ENCODE results near the gene MYO10.
"Not testable (repeated sequence)": the region's sequence is repeated elsewhere in the genome, so short reads cannot be mapped to it uniquely, and the experiment has no call there.

The MYO10 gene

DNA sequence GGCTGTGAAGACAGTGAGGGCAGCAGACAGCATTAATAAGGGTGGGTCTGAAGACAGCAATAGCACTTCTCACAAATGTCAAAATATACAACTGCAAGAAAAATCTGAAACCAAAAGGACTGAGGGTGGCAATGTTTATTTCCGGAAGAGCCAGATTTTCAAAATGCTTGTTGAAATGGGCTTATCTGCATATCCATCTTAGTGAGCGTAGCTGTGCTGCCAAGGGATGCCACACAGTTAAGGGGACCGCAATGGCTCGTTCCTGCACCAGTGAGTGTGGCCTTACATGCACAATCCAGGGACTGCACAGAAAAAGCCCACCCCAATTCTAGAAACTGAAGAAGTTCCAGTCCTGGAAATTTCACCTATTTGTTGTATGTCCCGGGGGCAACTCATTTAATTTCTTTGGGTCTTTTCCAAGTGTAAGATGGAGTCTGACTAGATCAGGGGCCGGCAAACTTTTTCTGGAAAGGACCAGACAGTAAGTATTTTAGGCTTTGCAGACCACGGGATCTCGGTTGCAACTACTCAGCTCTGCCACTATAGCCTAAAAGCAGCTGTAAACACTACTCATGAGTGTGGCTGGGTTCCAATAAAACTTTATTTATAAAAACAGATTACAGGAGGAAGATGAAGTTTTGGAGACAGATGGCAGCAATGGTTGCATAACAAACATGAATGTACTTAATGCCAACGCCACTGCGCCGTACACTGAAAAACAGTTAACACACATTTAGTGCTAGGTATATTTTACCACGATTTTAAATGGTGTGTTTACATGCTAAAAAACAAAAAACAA, 154.1 kb downstream of the MYO10 start:
- DNase-seq (ENCODE audit: low spot score), result no peak

DNA sequence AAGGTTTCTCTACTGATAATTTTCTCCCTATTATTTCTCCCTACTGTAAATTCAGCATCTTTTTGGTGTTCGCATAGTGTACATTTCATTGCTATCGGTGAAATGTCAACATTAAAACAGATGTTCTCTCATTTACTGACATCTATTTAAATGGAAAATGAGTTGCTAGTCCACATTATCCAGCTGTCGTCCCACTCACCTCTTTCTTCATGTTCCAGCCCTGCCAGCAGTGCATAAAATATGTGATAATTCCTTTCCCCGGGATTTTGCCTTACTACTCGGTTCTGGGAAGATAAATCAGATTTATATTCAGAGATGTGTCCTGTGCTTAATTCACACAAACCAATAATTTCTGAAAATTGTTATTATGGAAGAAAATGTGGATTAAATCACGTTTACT, 155.8 kb downstream of the MYO10 start:
- no peak for DNase-seq (ENCODE audit: low spot score)

DNA sequence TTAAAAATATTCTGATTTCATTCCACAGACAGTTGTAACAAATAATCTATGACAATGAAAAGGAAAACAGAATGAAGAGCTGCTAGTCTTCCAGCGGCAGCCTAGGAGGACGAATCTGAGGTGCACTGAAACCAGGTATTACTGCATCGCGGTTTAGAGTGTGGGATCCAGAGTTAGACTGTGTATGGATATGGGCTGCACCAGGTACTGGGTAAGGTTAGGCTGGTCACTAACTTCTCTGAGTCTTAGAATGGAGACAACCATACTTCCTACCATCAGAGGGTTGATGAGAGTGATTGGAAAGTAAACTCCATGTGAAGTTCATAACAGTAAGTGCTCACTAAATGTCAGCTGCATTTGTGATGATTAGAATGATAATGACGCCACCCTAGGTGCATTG, 158.7 kb downstream of the MYO10 start:
- DNase-seq (ENCODE audit: low spot score), result no peak

DNA sequence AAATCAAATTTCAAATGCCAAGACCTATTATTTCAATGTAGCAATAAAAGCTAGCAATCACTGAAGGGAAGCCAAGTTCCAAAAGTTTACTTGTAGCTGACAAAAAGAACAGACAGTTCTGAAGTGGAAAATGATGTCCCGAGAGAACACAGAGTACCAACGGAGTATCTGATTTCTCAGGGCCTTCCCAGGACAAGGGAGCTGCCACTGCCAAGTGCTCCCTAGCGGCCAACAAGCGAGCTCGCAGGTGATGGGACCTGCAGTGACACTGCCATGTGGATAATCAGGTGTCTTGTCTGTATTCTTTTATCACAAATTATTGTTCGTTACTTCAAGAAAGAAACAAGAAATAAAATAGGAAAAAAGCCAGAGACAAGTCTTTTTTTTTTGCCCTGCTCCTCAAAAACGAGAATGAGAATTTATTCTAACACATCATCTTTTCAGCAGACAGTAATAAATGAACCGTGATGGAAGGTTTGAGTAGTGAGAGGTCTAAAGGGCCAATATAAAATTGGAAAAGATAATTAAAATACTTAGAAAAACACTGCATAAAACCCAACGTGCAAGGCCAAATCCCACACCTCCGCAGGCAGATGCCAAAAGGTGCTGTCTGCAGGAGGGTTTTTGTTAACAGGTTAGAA, 159.4 kb downstream of the MYO10 start:
- no peak for DNase-seq (ENCODE audit: low spot score)

DNA sequence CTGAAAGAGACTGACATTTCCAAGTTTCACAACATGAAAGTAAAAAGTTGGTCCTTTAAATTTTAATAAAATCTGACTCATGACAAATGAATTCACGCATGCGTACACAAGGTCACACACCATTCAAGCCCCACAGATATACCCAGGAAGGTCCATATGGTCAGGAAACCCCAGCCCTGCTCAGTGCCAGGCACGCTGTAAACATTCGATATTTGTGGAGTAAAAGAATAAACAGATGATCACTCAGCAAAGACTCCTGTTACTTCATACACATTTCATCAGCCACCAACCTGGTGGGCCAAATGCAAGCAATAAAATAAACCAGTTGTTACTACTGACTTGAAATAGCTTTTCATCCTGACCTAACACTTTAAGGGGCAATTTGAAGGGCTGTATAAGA, 161.3 kb downstream of the MYO10 start:
- DNase-seq (ENCODE audit: low spot score), result no peak

DNA sequence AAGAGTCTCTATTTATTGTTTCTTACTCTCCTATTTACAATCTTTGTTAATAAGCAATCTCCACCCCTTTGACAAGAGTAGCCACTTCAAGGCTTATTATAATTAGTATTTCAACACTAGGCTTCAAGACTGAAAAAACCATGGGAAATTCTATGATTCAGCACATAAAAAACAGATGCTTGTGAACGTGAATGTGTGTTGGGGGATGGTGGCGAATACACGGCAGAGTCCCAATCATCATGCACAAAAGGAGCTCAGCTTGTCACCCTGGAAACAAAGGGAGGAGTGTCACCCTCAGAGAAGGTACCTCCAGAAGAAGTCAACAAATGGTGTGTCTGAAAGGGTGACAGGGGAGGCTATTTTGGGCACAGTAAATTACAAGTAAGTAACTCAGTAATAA, 162.1 kb downstream of the MYO10 start:
- no peak for DNase-seq (ENCODE audit: low spot score)

DNA sequence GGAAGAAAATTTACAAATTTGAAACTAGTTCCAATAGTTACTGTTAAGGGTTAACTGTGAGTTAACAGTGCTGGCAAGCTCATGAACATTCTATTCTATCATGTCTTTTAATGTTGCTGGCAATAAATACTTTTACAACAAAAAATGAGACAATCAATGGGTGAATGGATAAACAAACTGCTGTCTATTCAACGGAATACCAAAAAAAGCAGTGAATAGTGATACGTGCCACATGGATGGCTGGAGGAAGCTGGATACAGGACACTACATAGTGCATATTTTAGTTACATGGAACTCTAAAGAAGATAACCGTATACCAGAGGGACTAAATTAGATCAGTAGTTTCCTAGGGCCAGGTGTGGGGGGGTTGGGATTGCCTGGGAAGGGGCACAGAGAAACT, 163.5 kb downstream of the MYO10 start:
- no peak for DNase-seq (ENCODE audit: low spot score)

DNA sequence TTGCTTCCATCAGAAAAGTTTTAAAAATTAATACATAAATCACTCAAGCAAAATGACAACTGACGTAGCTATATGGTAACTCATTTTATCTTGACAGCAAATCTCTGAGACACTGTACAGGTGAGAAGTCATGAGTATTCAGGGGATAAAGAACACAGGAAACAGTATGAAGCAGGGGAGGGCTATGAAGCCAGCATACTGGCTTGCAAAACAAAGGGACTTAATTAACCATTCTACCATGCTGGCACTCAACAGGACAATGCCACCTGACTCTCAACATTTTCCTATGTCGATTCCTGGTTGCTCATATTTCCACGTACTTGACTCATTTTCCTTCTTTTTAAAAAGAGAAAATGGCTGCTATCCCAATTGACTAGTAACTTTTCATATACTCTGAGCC, 167.9 kb downstream of the MYO10 start:
- DNase-seq (ENCODE audit: low spot score), result no peak

DNA sequence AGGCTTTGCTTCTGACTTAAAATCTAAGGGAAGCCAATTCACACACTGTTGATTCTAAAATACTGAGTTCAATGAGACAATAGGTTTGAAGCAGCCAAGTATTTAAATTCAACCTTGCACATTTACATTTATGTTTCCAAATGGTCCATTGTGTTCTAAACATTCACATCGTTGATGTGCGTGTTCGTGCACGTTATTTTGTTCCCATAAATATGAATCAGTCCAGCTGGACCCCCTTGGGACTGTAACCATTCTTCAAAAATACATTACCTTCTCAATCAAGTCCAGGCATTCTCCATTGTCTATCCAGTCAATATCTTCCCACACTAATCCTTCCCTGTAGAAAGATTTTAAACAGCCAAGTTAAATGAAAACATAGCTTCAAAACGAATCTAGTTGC, 172.9 kb downstream of the MYO10 start:
- DNase-seq (ENCODE audit: low spot score), result no peak

DNA sequence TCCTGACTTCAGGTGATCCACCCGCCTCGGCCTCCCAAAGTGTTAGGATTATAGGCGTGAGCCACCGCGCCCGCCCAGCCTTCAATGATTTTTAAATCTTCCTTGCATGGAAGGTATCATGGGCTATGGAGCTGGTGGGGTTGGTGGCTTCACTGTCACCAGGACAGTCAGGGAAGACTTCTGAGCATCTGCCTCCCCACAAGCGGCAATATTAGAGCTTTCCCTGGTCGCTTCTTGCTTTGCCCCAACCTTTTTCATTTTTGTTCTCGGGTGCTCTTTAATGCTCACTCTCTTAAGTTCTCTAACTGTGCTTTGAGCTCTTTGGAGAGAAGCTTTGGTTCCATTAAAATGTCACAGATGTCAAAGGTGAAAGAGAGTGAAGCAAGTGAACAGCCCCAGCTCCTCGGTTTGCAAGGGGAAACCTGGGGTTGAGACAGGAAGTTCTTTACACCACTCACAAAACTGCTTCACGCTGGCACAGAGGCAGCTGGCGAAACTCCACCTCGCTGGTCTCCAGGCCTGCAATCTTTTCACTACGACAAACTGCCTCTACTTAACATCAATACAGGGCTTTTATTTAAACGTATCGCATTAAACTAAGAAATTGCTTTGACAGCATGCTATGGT, 176.8 kb downstream of the MYO10 start:
- no peak for DNase-seq (ENCODE audit: low spot score)

DNA sequence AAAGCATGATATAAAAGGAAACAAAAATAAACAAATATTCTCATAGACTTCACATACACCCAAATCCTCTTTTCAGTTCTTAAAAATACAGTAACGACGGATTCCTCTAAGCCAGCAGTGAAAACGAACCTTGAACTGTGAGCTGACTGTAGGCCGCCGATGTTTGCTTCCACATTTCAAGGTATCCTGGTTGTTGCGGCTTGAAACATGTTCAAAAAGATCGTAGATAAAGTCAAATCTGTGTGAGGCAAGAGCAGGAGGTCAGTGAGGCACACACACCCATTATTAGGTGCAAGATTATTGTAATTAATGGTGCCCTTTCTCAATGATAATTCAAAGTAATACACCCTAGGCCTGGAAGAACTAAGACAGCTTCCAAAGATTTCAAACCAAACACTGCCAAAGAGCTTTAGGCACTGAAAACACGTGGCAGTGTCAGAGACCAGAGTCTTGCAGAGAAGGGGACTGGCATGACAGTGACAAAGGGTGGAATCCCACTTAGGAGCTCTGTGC, 178.0 kb downstream of the MYO10 start:
- DNase-seq (ENCODE audit: low spot score), result no peak

DNA sequence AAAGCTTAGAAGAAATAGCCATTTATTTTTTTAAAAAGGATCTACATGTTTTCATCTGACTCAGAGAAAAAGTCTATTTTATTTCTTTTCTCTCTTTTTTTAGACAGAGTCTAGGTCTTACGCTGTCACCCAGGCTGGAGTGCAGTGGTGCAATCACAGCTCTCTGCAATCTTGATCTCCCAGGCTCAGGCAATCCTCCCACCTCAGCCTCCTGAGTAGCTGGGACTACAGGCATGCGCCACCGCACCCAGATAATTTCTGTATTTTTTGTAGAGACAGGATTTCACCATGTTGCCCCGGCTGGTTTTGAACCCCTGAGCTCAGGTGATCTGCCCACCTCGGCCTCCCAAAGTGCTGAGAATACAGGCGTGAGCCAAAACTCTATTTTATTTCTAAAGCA, 178.5 kb downstream of the MYO10 start:
- not testable (repeated sequence) for DNase-seq (ENCODE audit: low spot score)

DNA sequence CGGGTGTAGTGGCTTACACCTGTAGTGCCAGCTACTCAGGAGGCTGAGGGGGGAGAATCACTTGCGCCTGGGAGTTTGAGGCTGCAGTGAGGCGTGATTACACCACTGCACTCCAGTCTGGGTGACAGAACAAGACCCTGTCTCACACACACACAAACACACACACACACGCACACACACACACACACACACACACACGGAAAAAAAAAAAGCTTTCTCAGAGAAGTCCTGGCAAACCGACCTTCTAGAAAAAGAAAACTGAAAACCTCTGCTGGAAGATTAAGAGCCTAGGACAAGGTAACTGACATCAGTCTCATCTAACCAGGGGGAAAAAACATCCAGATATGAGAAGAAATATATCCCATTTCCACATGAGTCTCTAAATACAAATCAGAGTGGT, 178.9 kb downstream of the MYO10 start:
- no peak for DNase-seq (ENCODE audit: low spot score)

DNA sequence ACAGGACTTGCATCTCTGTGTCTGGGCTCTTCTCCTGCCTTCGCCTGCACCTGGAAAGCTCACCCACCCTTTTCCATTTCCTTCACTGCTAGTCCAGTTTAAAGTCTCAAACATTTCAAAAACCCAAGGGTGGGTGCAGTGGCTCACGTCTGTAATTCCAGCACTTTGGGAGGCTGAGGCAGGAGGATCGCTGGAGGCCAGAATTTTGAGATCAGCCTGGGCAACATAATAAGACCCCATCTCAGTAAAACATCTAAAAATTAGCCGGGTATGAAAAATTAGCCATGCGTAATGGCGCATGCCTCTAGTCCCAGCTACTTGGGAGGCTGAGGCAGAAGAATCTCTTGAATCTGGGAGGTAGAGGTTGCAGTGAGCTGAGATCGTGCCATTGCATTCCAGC, 179.4 kb downstream of the MYO10 start:
- DNase-seq (ENCODE audit: low spot score), result no peak

DNA sequence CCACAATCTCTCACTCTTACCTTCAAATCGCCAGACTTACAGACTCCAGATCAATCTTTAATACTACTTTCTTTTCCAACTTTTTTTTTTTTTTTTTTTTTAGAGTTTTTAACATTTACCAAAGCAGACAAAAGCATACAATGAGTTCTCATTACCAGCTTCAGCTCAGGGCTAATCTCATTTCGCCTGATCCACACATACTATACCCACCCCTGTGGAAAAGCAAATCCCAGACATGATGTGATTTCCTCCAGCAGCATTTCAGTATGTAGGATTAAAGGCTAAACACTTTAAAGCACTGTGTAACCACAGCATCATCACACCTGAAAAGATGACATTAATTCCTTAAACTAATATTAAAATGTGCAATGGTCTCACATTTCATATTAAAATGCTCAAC, 180.4 kb downstream of the MYO10 start:
- DNase-seq (ENCODE audit: low spot score), result no peak

DNA sequence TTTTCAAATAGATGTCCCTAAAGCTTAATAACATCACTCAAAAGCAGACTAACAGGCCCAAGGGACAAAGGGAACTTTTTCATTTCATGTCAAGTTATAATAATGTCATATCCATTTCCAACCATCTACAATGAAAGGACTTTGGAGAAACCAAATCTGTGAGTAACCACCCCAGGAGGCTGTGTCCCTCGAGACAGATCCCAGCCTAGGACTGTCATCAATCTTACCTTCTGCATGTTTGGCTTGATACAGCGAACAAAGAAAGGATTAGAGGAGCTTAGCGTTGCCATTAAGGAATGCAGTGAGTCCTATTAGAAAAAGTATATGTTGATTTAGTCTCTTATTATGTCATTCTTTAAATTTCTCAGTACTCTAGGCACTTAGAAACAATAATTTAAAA, 181.5 kb downstream of the MYO10 start:
- DNase-seq (ENCODE audit: low spot score), result no peak

DNA sequence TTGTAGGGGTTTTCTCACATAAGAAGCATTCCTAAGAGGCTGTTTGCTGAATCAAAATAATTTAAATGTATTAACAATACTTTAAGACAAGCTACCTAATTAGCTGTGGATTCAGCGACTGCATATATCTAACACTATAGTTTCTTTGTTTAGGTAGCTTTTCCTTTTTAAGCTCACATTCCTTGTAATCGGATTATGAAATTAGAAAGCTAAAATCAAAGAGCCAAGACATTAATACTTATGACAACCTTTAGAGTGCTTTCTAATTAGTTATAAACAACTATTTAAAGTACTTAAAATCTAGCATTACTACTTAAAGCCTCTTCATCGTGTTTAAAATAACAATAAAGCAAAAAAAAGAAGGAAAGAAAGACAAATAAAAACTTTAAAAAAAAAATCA, 182.0 kb downstream of the MYO10 start:
- DNase-seq (ENCODE audit: low spot score), result no peak

DNA sequence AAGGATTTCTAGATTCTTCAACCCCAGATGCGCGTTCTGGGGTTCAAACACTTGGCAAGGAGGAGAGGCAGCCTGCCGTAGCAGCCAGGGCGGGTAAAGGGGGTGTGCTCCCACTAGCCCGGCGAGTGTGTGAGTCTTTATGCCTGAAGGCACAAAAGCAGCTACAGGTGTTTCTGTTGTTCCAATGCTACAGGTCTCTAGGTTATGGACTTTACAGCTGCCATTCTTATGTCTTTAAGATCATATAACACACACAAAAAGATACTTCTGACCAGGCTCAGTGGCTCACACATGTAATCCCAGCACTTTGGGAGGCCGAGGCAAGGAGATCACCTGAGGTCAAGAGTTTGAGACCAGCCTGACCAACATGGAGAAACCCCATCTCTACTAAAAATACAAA, 185.6 kb downstream of the MYO10 start:
- no peak for DNase-seq (ENCODE audit: low spot score)

DNA sequence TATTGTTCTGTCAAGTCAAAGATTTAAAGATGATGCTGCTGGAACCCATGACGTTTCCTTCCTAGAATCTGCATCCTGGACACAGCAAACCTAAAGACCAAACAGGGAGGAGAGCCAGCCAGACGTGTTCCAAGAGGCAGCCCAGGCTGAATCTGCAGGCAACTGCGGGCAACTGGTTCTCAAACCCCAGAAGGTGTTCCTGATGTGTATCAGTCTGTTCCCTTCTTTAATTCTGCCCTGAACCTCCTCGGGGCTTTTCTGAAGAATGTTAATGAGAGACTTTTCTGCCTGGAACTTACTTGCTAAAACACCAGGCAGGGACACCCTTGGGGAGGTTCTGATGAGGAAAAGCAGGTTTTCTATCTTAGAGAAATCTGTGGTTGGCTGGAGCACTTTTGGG, 186.5 kb downstream of the MYO10 start:
- DNase-seq (ENCODE audit: low spot score), result no peak

DNA sequence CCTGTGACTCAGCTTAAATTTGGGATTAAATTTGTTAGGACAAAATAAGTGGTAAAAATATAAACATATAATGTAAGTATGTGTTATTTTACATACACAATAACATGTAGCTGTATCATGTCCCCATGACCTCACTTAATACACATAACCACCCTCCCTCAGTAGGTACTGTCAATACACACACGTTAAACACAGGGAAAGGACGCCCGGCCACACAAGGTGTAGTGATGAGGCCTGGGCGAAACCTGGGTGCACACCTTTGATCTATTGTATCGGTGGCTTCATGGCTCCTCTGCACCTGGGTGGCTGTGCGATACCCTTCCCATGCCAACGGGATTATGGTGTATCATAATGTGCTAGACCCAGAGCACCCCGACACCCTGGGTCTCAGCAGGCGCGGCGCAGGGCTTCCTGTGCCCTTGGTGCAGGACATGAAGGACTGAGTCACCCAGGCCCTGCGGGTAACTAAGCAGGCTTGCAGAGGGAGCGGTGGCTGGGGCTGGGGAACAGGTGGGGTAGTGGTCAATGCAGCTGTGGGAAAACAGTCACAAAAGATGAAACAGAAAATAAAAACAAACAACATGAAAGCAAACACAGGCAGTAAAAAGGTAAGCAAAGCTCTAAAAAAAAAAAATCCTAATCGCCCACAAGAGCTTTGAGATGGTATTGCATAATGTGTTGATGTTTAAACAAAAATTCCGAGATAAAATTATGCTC, 191.8 kb downstream of the MYO10 start:
- DNase-seq (ENCODE audit: low spot score), result no peak

DNA sequence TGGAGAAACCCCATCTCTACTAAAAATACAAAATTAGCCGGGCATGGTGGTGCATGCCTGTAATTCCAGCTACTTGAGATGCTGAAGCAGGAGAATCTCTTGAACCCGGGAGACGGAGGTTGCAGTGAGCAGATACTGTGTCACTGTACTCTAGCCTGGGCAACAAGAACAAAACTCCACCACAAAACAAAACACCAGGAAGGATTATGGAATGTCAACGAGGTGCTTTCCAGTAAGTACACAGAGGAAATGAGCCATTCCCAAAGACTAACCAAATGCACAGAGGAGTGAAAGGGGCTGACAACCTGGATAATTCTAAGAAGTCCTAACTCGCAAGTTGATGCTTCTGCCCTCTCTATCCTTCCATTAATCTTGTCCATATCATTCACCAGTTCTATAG, 193.2 kb downstream of the MYO10 start:
- no peak for DNase-seq (ENCODE audit: low spot score)

DNA sequence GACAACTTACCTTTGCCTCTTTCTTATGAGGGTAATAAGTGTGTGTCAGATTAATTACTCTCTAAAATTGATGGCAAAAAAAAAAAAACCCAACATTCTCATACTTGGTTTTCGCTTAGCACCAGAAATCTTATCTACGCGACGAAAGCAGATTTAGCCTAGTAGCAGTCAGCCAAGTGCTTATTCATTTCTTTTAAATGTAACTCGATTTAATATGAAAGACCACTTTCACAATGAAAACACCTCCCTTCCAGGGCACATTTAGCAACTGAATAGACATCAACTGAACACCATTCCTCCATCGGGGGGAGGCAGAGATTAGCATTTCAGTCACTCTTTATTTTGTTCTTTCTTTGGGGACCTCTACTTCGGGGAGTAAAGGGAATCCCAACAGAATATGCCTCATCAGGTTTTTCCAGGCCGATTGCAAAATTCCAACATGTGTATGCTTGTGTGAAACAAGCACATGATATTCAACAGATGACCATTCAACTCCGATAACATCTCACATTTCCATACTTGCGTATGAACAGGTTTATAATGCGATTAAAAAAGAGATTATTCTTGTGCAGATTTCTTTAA, 195.2 kb downstream of the MYO10 start:
- no peak for DNase-seq (ENCODE audit: low spot score)

Measured in CD4-positive, alpha-beta T cell treated with Interleukin-15 for 4 hours (primary cell).